Neutrophil (primary cell): ENCODE measurements around the gene NPRL2.
"Not testable (repeated sequence)": the region's sequence is repeated elsewhere in the genome, so short reads cannot be mapped to it uniquely, and the experiment has no call there.

ENCODE experiments used
- H3K27ac ChIP-seq: fragments of 200-600 bp; sonication (generic); 2 replicates; pipeline ENCODE4 v1.5.1; 2016; ENCODE audit warnings: mild to moderate bottlenecking, moderate library complexity
- H3K27me3 ChIP-seq: fragments of 200-600 bp; sonication (generic); 2 replicates; pipeline ENCODE4 v1.6.0; 2016; ENCODE audit warnings: mild to moderate bottlenecking
- H3K36me3 ChIP-seq: fragments of 200-600 bp; sonication (generic); 2 replicates; pipeline ENCODE4 v1.5.1; 2017
- H3K4me1 ChIP-seq, 2 experiments: fragments of 200-600 bp in 1 of 2; sonication (generic) in 1 of 2; 1 replicate in 1 of 2; 2 replicates in 1 of 2; pipeline versions ENCODE4 v1.5.1 to v1.6.1; 2013 to 2016; ENCODE audit warnings: low read depth in 1 of 2, low read length in 1 of 2, mild to moderate bottlenecking in 1 of 2, moderate library complexity in 1 of 2; ENCODE audit not compliant: control insufficient read depth in 1 of 2, insufficient read depth in 1 of 2
- H3K4me3 ChIP-seq, 2 experiments: fragments of 200-600 bp in 1 of 2; sonication (generic) in 1 of 2; 1 replicate in 1 of 2; 2 replicates in 1 of 2; pipeline ENCODE4 v1.5.1; 2013 to 2016; ENCODE audit warnings: low read depth in 1 of 2, low read length in 1 of 2, mild to moderate bottlenecking in 1 of 2, moderate library complexity in 1 of 2
- H3K9me3 ChIP-seq: fragments of 200-600 bp; sonication (generic); 2 replicates; pipeline ENCODE4 v1.5.1; 2016
- CTCF ChIP-seq: fragments of 200-600 bp; sonication (generic); IDR thresholded peaks from 2 replicates; pipeline ENCODE4 v1.5.1; 2016; ENCODE audit warnings: antibody characterized with exemption

NPRL2 gene

GRCh38 chr3:50317300-50317699 is 33.3 kb downstream of the NPRL2 start:
- Histone ChIP-seq H3K36me3 (peaks cover 5% of the 10 kb centered on the region), H3K27ac (no peak overlapping the region), H3K9me3 (no peaks in the 10 kb centered on the region), H3K27me3 (no peaks in the 10 kb centered on the region), H3K4me1 (peaks cover 40 to 54% of the 10 kb centered on the region in 2 experiments), H3K4me3 (no peak overlapping the region)
- no peak for TF ChIP-seq CTCF

- H3K27ac ChIP-seq: no peak overlapping the region
- H3K9me3 ChIP-seq: no peaks in the 10 kb centered on the region
- H3K4me3 ChIP-seq: no peak overlapping the region
- peaks cover 5% of the 10 kb centered on the region for H3K36me3 ChIP-seq
- no peaks in the 10 kb centered on the region for H3K27me3 ChIP-seq
- peaks cover 34 to 49% of the 10 kb centered on the region in 2 experiments for H3K4me1 ChIP-seq
- no peak for TF ChIP-seq CTCF
Measured at GRCh38 chr3:50316657-50317242, 33.8 kb downstream of the NPRL2 start.

GRCh38 chr3:50314816-50315215 is 35.8 kb downstream of the NPRL2 start:
- Histone ChIP-seq H3K27me3 (no peaks in the 10 kb centered on the region), H3K36me3 (peaks cover 5% of the 10 kb centered on the region), H3K27ac (no peak overlapping the region), H3K4me3 (no peak overlapping the region), H3K9me3 (no peaks in the 10 kb centered on the region), H3K4me1 (peaks cover 23 to 31% of the 10 kb centered on the region in 2 experiments)
- TF ChIP-seq CTCF: no peak

- TF ChIP-seq CTCF: no peak
- no peaks in the 10 kb centered on the region for H3K9me3 ChIP-seq
- peaks cover 5% of the 10 kb centered on the region for H3K36me3 ChIP-seq
- no peaks in the 10 kb centered on the region for H3K27me3 ChIP-seq
- H3K4me3 ChIP-seq: no peak overlapping the region
- H3K27ac ChIP-seq: peak overlapping the region; percentile 10
- peaks cover 18 to 26% of the 10 kb centered on the region in 2 experiments for H3K4me1 ChIP-seq
Measured at GRCh38 chr3:50314342-50314741, 36.2 kb downstream of the NPRL2 start.

- H3K9me3 ChIP-seq, H3K27me3 ChIP-seq, H3K27ac ChIP-seq, H3K4me3 ChIP-seq, H3K4me1 ChIP-seq, H3K36me3 ChIP-seq: not testable (repeated sequence)
Measured at GRCh38 chr3:50312041-50312440, 38.5 kb downstream of the NPRL2 start.

GRCh38 chr3:50304601-50305000 is 46.0 kb downstream of the NPRL2 start:
- Histone ChIP-seq H3K27me3 (no peaks in the 10 kb centered on the region), H3K27ac (peak overlapping the region; percentile 13), H3K4me1 (peaks cover 16 to 17% of the 10 kb centered on the region in 2 experiments), H3K36me3 (no peaks in the 10 kb centered on the region), H3K9me3 (no peaks in the 10 kb centered on the region), H3K4me3 (no peak overlapping the region)
- no peak for TF ChIP-seq CTCF
